A549 (cell line): ENCODE results near the gene CBLN1. TPM values are rescaled to one million over a fixed set of nuclear protein-coding genes. Genes with fewer than 3 reads are reported as not detected.
A peak's percentile ranks its signal among the peaks of the same experiment; 100 is the strongest.

ENCODE experiments used
- ATAC-seq, 2 experiments: fragments of 200-7000 bp in 1 of 2; fragments of >200 bp in 1 of 2; cut with Nextera tagmentation in 1 of 2; cut with Tn5 transposase in 1 of 2; 3 replicates each; pipeline versions ENCODE4 v1.8.0 to v1.9.1; 2018 to 2020; ENCODE audit warnings: mild to moderate bottlenecking in 1 of 2, moderate library complexity in 1 of 2
- CTCF ChIA-PET: fragments of 300-600 bp; sonication (Branson Sonifier 250); formaldehyde crosslinking; extraction: SDS; loops from one replicate; lab custom pipeline; 2021; ENCODE audit warnings: antibody characterized with exemption, inconsistent platforms; lab: Yijun Ruan, JAX
- POLR2A ChIA-PET: fragments of 350-600 bp; formaldehyde crosslinking; extraction: SDS; loops from one replicate; lab custom pipeline; 2021; ENCODE audit warnings: antibody characterized with exemption, inconsistent platforms; lab: Yijun Ruan, JAX
- DNase-seq, 2 experiments: peaks; one replicate each; pipeline versions ENCODE4 v3.0.0 to v3.0.0-alpha.2; 2011 to 2016; ENCODE audit warnings: low read depth in 1 of 2, low spot score in 1 of 2
- FAIRE-seq: peaks from 2 replicates; lab custom pipeline; 2011; peaks lifted over from hg19 to GRCh38; lab: Jason Lieb, UNC
- H3K27ac ChIP-seq, 2 experiments: fragments of >200 bp; sonication (Bioruptor Twin); formaldehyde crosslinking; 3 replicates each; pipeline ENCODE4 v1.5.1; 2016 to 2017
- H3K4me1 ChIP-seq: fragments of >200 bp; sonication (Bioruptor Twin); formaldehyde crosslinking; 3 replicates; pipeline ENCODE4 v1.6.1; 2016
- H3K4me2 ChIP-seq: fragments of >200 bp; sonication (Bioruptor Twin); formaldehyde crosslinking; 3 replicates; pipeline ENCODE4 v1.6.1; 2016
- H3K4me3 ChIP-seq: fragments of >200 bp; sonication (Bioruptor Twin); formaldehyde crosslinking; 3 replicates; pipeline ENCODE4 v1.5.1; 2016
- H3K9me3 ChIP-seq: fragments of >200 bp; sonication (Bioruptor Twin); formaldehyde crosslinking; 3 replicates; pipeline ENCODE4 v1.6.1; 2016
- BHLHE40 ChIP-seq: IDR thresholded peaks from 2 replicates; pipeline ENCODE4 v1.6.1; 2012; ENCODE audit warnings: low read depth, low read length, inconsistent platforms
- CBX2 ChIP-seq: fragments of 200-600 bp; sonication (generic); IDR thresholded peaks from 2 replicates; pipeline ENCODE4 v1.6.1; 2016; ENCODE audit warnings: low read depth, mild to moderate bottlenecking, borderline replicate concordance
- CBX8 ChIP-seq: fragments of 200-600 bp; sonication (generic); IDR thresholded peaks from 2 replicates; pipeline ENCODE4 v1.6.1; 2016
- E2F6 ChIP-seq: IDR thresholded peaks from 2 replicates; pipeline ENCODE4 v1.6.1; 2012; ENCODE audit warnings: low read depth, borderline replicate concordance
- ELK1 ChIP-seq: fragments of 150-350 bp; IDR thresholded peaks from 2 replicates; pipeline ENCODE4 v1.6.1; 2014; ENCODE audit warnings: low read depth, mild to moderate bottlenecking, low read length
- ESRRA ChIP-seq: fragments of 150-350 bp; IDR thresholded peaks from 2 replicates; pipeline ENCODE4 v1.6.1; 2014; ENCODE audit warnings: mild to moderate bottlenecking, low read length, borderline replicate concordance
- FOSB ChIP-seq: fragments of 250-450 bp; sonication (Bioruptor Pico); IDR thresholded peaks from 2 replicates; pipeline ENCODE4 v1.5.0; 2020; ENCODE audit warnings: mild to moderate bottlenecking, moderate library complexity
- HDAC2 ChIP-seq: fragments of 200-600 bp; sonication (generic); IDR thresholded peaks from 2 replicates; pipeline ENCODE4 v1.6.1; 2016
- HOXA7 ChIP-seq: fragments of 250-450 bp; sonication (Bioruptor Pico); IDR thresholded peaks from 2 replicates; pipeline ENCODE4 v1.5.0; 2020; ENCODE audit warnings: mild to moderate bottlenecking, moderate library complexity
- HOXB13 ChIP-seq: fragments of 250-450 bp; sonication (Bioruptor Pico); IDR thresholded peaks from 2 replicates; pipeline ENCODE4 v1.5.0; 2020; ENCODE audit warnings: low read depth, mild to moderate bottlenecking, moderate library complexity
- JUN ChIP-seq, 2 experiments: fragments of >200 bp; sonication (Bioruptor Twin); formaldehyde crosslinking; IDR thresholded peaks; 2 replicates in 1 of 2; 3 replicates in 1 of 2; pipeline ENCODE4 v1.6.1; 2016 to 2017
- KDM1A ChIP-seq: fragments of 200-600 bp; sonication (generic); IDR thresholded peaks from 2 replicates; pipeline ENCODE4 v1.6.1; 2016; ENCODE audit warnings: low read depth, mild to moderate bottlenecking
- KDM5A ChIP-seq: fragments of 200-600 bp; sonication (generic); IDR thresholded peaks from 2 replicates; pipeline ENCODE4 v1.6.1; 2016; ENCODE audit warnings: antibody characterized with exemption, mild to moderate bottlenecking
- MAFK ChIP-seq: fragments of 450-650 bp; IDR thresholded peaks from 2 replicates; pipeline ENCODE4 v1.6.1; 2014; ENCODE audit not compliant: partially characterized antibody
- MAZ ChIP-seq: fragments of 150-350 bp; IDR thresholded peaks from 2 replicates; pipeline ENCODE4 v1.6.1; 2014; ENCODE audit warnings: antibody characterized with exemption, low read depth, low read length, borderline replicate concordance
- NPAS2 ChIP-seq: fragments of 250-450 bp; sonication (Bioruptor Pico); IDR thresholded peaks from 2 replicates; pipeline ENCODE4 v1.8.0; 2022; ENCODE audit warnings: mild to moderate bottlenecking, moderate library complexity, borderline replicate concordance
- RAD21 ChIP-seq, 2 experiments: fragments of >200 bp in 1 of 2; sonication (Bioruptor Twin) in 1 of 2; formaldehyde crosslinking in 1 of 2; IDR thresholded peaks in 1 of 2; conservative IDR thresholded peaks in 1 of 2; 2 replicates in 1 of 2; 3 replicates in 1 of 2; pipeline ENCODE4 v1.6.1; 2012 to 2018; ENCODE audit warnings: inconsistent platforms in 1 of 2
- RCOR1 ChIP-seq: fragments of 150-350 bp; IDR thresholded peaks from 2 replicates; pipeline ENCODE4 v1.6.1; 2014; ENCODE audit warnings: antibody characterized with exemption, low read length, low read depth
- RNF2 ChIP-seq: fragments of 200-600 bp; sonication (generic); IDR thresholded peaks from 2 replicates; pipeline ENCODE4 v1.6.1; 2016; ENCODE audit warnings: low read depth, mild to moderate bottlenecking, antibody characterized with exemption, moderate library complexity, borderline replicate concordance
- SMC3 ChIP-seq: fragments of >200 bp; sonication (Bioruptor Twin); formaldehyde crosslinking; IDR thresholded peaks from 3 replicates; pipeline ENCODE4 v1.6.1; 2018; ENCODE audit warnings: inconsistent platforms
- SREBF2 ChIP-seq: fragments of 450-650 bp; IDR thresholded peaks from 2 replicates; pipeline ENCODE4 v1.6.1; 2014; ENCODE audit warnings: mild to moderate bottlenecking, moderate library complexity
- TP53 ChIP-seq: fragments of 250-450 bp; sonication (Bioruptor Pico); IDR thresholded peaks from 2 replicates; pipeline ENCODE4 v1.5.0; 2021; ENCODE audit warnings: mild to moderate bottlenecking, moderate library complexity
- ZC3H11A ChIP-seq: fragments of 450-650 bp; IDR thresholded peaks from 2 replicates; pipeline ENCODE4 v1.6.1; 2014; ENCODE audit warnings: antibody characterized with exemption, mild to moderate bottlenecking
- ZNF302 ChIP-seq: fragments of 250-450 bp; sonication (Bioruptor Pico); IDR thresholded peaks from 2 replicates; pipeline ENCODE4 v1.9.0; 2021; ENCODE audit warnings: inconsistent platforms, mild to moderate bottlenecking, moderate library complexity
- ZSCAN20 ChIP-seq: fragments of 250-450 bp; sonication (Bioruptor Pico); IDR thresholded peaks from 2 replicates; pipeline ENCODE4 v1.8.0; 2022; ENCODE audit warnings: mild to moderate bottlenecking, moderate library complexity
- WGBS: methylation state at CpG from one replicate; pipeline ENCODE4 v1.1.6; 2017; ENCODE audit errors: missing lambda C conversion rate; 5-methylcytosine and 5-hydroxymethylcytosine counted together
- polyA plus RNA-seq, 4 experiments: library from polyadenylated mRNA; depleted of rRNA in 3 of 4; stranded (reverse); fragments of >200 nt; fragmentation: RNase III in 1 of 4; extraction: RNeasy Plus Mini Kit Qiagen cat#74134 plus additional on column Dnase treatment in 1 of 4; gene quantifications; 2 replicates in 3 of 4; 3 replicates in 1 of 4; pipeline ENCODE4 v1.2.3, GENCODE V29; 2011 to 2017
- TF ChIP-seq, protein P1 (sequence below): fragments of >200 bp; sonication (Bioruptor Twin); formaldehyde crosslinking; IDR thresholded peaks from 3 replicates; pipeline ENCODE4 v1.5.1; 2016
- TF ChIP-seq, protein P2 (sequence below): fragments of >200 bp; sonication (Bioruptor Twin); formaldehyde crosslinking; IDR thresholded peaks from 2 replicates; pipeline ENCODE4 v1.6.1; 2016
- TF ChIP-seq, protein P3 (sequence below): fragments of >200 bp; sonication (Bioruptor Twin); formaldehyde crosslinking; IDR thresholded peaks from 3 replicates; pipeline ENCODE4 v1.6.1; 2016

Gene CBLN1
- polyA plus RNA-seq, 2 of the 4 experiments (the other 2 are of a cell fraction), result 0.04 TPM; not detected in 1

GRCh38 chr16:49260253-49260652 is 21.4 kb downstream of the CBLN1 start:
- ChIA-PET CTCF (interaction anchor here (1.0 kb wide), 1 partner anchor 9 kb away, joined by 3 read pairs; no protein-coding TSS in a partner anchor), POLR2A (no interaction called here)
- DNase-seq, result no peak
- ATAC-seq, result no peak
- Histone ChIP-seq H3K27ac (no peak overlapping the region), H3K4me2 (no peak overlapping the region), H3K9me3 (no peaks in the 10 kb centered on the region), H3K4me1 (no peaks in the 10 kb centered on the region)
- whole genome bisulfite sequencing, result 1% methylated on average over 3 of the region's 3 CpGs
- TF ChIP-seq JUN (IDR thresholded peaks at IDR 0.05) (no peak), RCOR1 (no peak), HOXA7 (no peak)
- TF ChIP-seq, all 56 proteins: peak for 0
- no peak for FAIRE-seq
- H3K4me3 ChIP-seq, result no peak overlapping the region

GRCh38 chr16:49259330-49259729 is 22.3 kb downstream of the CBLN1 start:
- CTCF ChIA-PET, result interaction anchor here (1.0 kb wide), 1 partner anchor 10 kb away, joined by 3 read pairs; no protein-coding TSS in a partner anchor
- Histone ChIP-seq H3K9me3 (no peaks in the 10 kb centered on the region), H3K4me2 (no peak overlapping the region), H3K4me3 (no peak overlapping the region), H3K27ac (no peak overlapping the region), H3K4me1 (no peaks in the 10 kb centered on the region)
- TF ChIP-seq ESRRA (no peak), MAFK (peak; percentile 34)
- FAIRE-seq (no peak), DNase-seq (no peak), ATAC-seq (no peak)
- POLR2A ChIA-PET, result no interaction called here

GRCh38 chr16:49250689-49251088 is 30.9 kb downstream of the CBLN1 start:
- FAIRE-seq (no peak), DNase-seq (no peak), ATAC-seq (no peak)
- Histone ChIP-seq H3K4me3 (no peak overlapping the region), H3K4me1 (no peaks in the 10 kb centered on the region), H3K27ac (no peak overlapping the region), H3K9me3 (no peaks in the 10 kb centered on the region), H3K4me2 (no peak overlapping the region)
- WGBS, result 0% methylated on average over 1 of the region's 1 CpG
- CTCF ChIA-PET, result no interaction called here
- TF ChIP-seq CBX2 (no peak), BHLHE40 (no peak), SREBF2 (no peak), CBX8 (no peak), E2F6 (no peak), RCOR1 (no peak), MAZ (no peak), HDAC2 (no peak), JUN (IDR thresholded peaks at IDR 0.05) (no peak), KDM5A (no peak), HOXB13 (no peak), MAFK (no peak), RNF2 (no peak), SMC3 (no peak)
- TF ChIP-seq, protein P1, sequence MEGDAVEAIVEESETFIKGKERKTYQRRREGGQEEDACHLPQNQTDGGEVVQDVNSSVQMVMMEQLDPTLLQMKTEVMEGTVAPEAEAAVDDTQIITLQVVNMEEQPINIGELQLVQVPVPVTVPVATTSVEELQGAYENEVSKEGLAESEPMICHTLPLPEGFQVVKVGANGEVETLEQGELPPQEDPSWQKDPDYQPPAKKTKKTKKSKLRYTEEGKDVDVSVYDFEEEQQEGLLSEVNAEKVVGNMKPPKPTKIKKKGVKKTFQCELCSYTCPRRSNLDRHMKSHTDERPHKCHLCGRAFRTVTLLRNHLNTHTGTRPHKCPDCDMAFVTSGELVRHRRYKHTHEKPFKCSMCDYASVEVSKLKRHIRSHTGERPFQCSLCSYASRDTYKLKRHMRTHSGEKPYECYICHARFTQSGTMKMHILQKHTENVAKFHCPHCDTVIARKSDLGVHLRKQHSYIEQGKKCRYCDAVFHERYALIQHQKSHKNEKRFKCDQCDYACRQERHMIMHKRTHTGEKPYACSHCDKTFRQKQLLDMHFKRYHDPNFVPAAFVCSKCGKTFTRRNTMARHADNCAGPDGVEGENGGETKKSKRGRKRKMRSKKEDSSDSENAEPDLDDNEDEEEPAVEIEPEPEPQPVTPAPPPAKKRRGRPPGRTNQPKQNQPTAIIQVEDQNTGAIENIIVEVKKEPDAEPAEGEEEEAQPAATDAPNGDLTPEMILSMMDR, result no peak
- TF ChIP-seq, protein P2, sequence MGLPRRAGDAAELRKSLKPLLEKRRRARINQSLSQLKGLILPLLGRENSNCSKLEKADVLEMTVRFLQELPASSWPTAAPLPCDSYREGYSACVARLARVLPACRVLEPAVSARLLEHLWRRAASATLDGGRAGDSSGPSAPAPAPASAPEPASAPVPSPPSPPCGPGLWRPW, result no peak
- POLR2A ChIA-PET, result no interaction called here

- H3K4me3 ChIP-seq, result no peak overlapping the region
- H3K27ac ChIP-seq, result no peak overlapping the region
- 0% methylated on average over 1 of the region's 1 CpG for WGBS
- no peaks in the 10 kb centered on the region for H3K9me3 ChIP-seq
- no peak overlapping the region for H3K4me2 ChIP-seq
- CTCF ChIA-PET, result no interaction called here
- POLR2A ChIA-PET, result no interaction called here
- H3K4me1 ChIP-seq, result no peaks in the 10 kb centered on the region
- FAIRE-seq (no peak), DNase-seq (no peak), ATAC-seq (no peak)
- no peak for TF ChIP-seq TP53 (CRISPR knock-in tag)
- TF ChIP-seq HOXB13, result no peak
- no peak for TF ChIP-seq KDM1A
- TF ChIP-seq MAZ, result no peak
- TF ChIP-seq ESRRA, result no peak
- no peak for TF ChIP-seq ZNF302 (CRISPR knock-in tag)
- no peak for TF ChIP-seq ZC3H11A
- TF ChIP-seq RAD21 (conservative IDR thresholded peaks at IDR 0.05 in 1 of 2, IDR thresholded peaks at IDR 0.05 in 1 of 2), result no peak
- TF ChIP-seq FOSB, result no peak
- TF ChIP-seq ZSCAN20, result no peak
- no peak for TF ChIP-seq ELK1
- no peak for TF ChIP-seq NPAS2 (CRISPR knock-in tag)
- TF ChIP-seq, protein P3, sequence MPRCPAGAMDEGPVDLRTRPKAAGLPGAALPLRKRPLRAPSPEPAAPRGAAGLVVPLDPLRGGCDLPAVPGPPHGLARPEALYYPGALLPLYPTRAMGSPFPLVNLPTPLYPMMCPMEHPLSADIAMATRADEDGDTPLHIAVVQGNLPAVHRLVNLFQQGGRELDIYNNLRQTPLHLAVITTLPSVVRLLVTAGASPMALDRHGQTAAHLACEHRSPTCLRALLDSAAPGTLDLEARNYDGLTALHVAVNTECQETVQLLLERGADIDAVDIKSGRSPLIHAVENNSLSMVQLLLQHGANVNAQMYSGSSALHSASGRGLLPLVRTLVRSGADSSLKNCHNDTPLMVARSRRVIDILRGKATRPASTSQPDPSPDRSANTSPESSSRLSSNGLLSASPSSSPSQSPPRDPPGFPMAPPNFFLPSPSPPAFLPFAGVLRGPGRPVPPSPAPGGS, result no peak
Measured at GRCh38 chr16:49248227-49248626, 33.4 kb downstream of the CBLN1 start.
